ENCODE data around the gene RPS15. TPM values are rescaled to one million over a fixed set of nuclear protein-coding genes. Genes with fewer than 3 reads are reported as not detected.

Gene RPS15
- total and polyA plus RNA-seq, 2 of the 13 experiments (the other 11 are each of a cell fraction or from before 2014, with no cell fraction given) = 695 to 1,411 TPM

- POLR2A ChIA-PET = interaction anchor here (0.9 to 3.6 kb wide), 4 partner anchors 15 to 31 kb away, joined by 3 to 19 read pairs (median 4); partner anchors contain the start of genes PCSK4 and REEP6
- no peak overlapping the region for H2AFZ ChIP-seq (ENCODE audit: low read length)
- ATAC-seq (peak; percentile 43), FAIRE-seq (no peak), DNase-seq (ENCODE audit: low spot score) (no peak)
- intact Hi-C loops (cut with micrococcal nuclease; ENCODE audit: unreplicated experiment) = no loop called here
- H3K9ac ChIP-seq (ENCODE audit: insufficient read depth, low read depth, low read length) = peak overlapping the region; percentile 42; the same call in 1 of the 2 replicates
- H3K4me2 ChIP-seq (ENCODE audit: low read depth, low read length) = peak overlapping the region; percentile 76
- BruUV-seq (replicated peaks) = no TSS peak
- CTCF ChIA-PET (ENCODE audit: low intra/inter-chr PET ratio, low total read pairs) = no interaction called here
- H4K20me1 ChIP-seq (ENCODE audit: insufficient read depth, low read length) = peaks cover 12% of the 10 kb centered on the region
- H3K9me3 ChIP-seq (ENCODE audit: low read length) = no peaks in the 10 kb centered on the region
- WGBS (ENCODE audit: low lambda C conversion rate) = 17% methylated on average over 6 of the region's 28 CpGs
- in situ Hi-C loops (cut with HindIII; ENCODE audit: extremely low pct_ligation_motif_present, low pct_unique_long_range_greater_than_20kb) = no loop called here
- H3K36me3 ChIP-seq (replicated peaks in 1 of 2; ENCODE audit: control insufficient read depth in 1 of 2, insufficient read depth in 2 of 2, low read length in 2 of 2) = peaks cover 0 to under 1% of the 10 kb centered on the region in 2 experiments; a peak in 1 of 5 replicates
- H3K27me3 ChIP-seq (ENCODE audit: control insufficient read depth in 1 of 2, insufficient read depth in 2 of 2, low read length in 2 of 2) = no peaks in the 10 kb centered on the region
- peaks cover 25% of the 10 kb centered on the region for H3K4me1 ChIP-seq (ENCODE audit: insufficient read depth, low read length)
- no peak overlapping the region for H3K27ac ChIP-seq (ENCODE audit: extremely low read length, insufficient read depth, low read length)
- H3K4me3 ChIP-seq (replicated peaks in 1 of 3; ENCODE audit: insufficient read depth in 1 of 3, low read depth in 2 of 3, low read length in 3 of 3) = peak overlapping the region; percentile 41 to 69 (median 54); a peak in 5 of 6 replicates
- no peaks in the 10 kb centered on the region for H3K79me2 ChIP-seq (ENCODE audit: insufficient read depth, low read length)
- TF ChIP-seq AGO1 (IDR thresholded peaks at IDR 0.05; ENCODE audit: low read depth, low read length, poor library complexity, severe bottlenecking) (peak; percentile 89), FOSL2 (CRISPR knock-in tag; IDR thresholded peaks at IDR 0.05) (0 out of 2 replicates have a peak, but pooled peaks have one; percentile 1), MEIS1 (CRISPR knock-in tag; IDR thresholded peaks at IDR 0.05; ENCODE audit: borderline replicate concordance) (0 out of 2 replicates have a peak, but pooled peaks have one; percentile 64), KDM2A (CRISPR knock-in tag; IDR thresholded peaks at IDR 0.05; ENCODE audit: borderline replicate concordance, low read depth) (peak; percentile 85), FOXJ3 (CRISPR knock-in tag; IDR thresholded peaks at IDR 0.05; ENCODE audit: borderline replicate concordance) (no peak), YEATS2 (CRISPR knock-in tag; IDR thresholded peaks at IDR 0.05; ENCODE audit: borderline replicate concordance) (0 out of 2 replicates have a peak, but pooled peaks have one; percentile 36), GZF1 (CRISPR knock-in tag; IDR thresholded peaks at IDR 0.05) (no peak), ZNF12 (CRISPR knock-in tag; IDR thresholded peaks at IDR 0.05) (peak; percentile 80; the same call in 1 of the 2 replicates), ZNF350 (CRISPR knock-in tag; IDR thresholded peaks at IDR 0.05; ENCODE audit: borderline replicate concordance, low read depth) (0 out of 2 replicates have a peak, but pooled peaks have one; percentile 49), CTCF (CRISPR knock-in tag; IDR thresholded peaks at IDR 0.05) (no peak), ZNF619 (CRISPR knock-in tag; IDR thresholded peaks at IDR 0.05) (no peak), MTF2 (CRISPR knock-in tag; IDR thresholded peaks at IDR 0.05; ENCODE audit: borderline replicate concordance) (0 out of 2 replicates have a peak, but pooled peaks have one; percentile 10), ZNF414 (CRISPR knock-in tag; IDR thresholded peaks at IDR 0.05) (no peak), TAF15 (IDR thresholded peaks at IDR 0.05; ENCODE audit: low read depth, low read length, poor library complexity, severe bottlenecking) (peak; percentile 16), HNRNPL (IDR thresholded peaks at IDR 0.05; ENCODE audit: low read depth, low read length) (0 out of 2 replicates have a peak, but pooled peaks have one; percentile 8), ZNF44 (CRISPR knock-in tag; IDR thresholded peaks at IDR 0.05) (no peak), RBM39 (IDR thresholded peaks at IDR 0.05; ENCODE audit: low read depth, low read length, poor library complexity, severe bottlenecking) (peak; percentile 24), ZNF891 (CRISPR knock-in tag; IDR thresholded peaks at IDR 0.05) (0 out of 2 replicates have a peak, but pooled peaks have one; percentile 25), MLLT10 (CRISPR knock-in tag; IDR thresholded peaks at IDR 0.05) (no peak), MEIS2 (CRISPR knock-in tag; IDR thresholded peaks at IDR 0.05) (0 out of 2 replicates have a peak, but pooled peaks have one; percentile 34), PCBP1 (IDR thresholded peaks at IDR 0.05; ENCODE audit: borderline replicate concordance, low read depth, low read length) (no peak), MXD3 (CRISPR knock-in tag; IDR thresholded peaks at IDR 0.05) (peak; percentile 39; the same call in 1 of the 2 replicates)
Observed at GRCh38 chr19:1471010-1471514, 32.9 kb downstream of the RPS15 start.
